GM19395 (cell line): ENCODE data around the gene TMEM178B.

ENCODE experiments used
- ATAC-seq: cut with Tn5 transposase; IDR thresholded peaks from one replicate; pipeline ENCODE4 v1.9.1; 2021; ENCODE audit warnings: mild to moderate bottlenecking, moderate library complexity; ENCODE audit not compliant: unreplicated experiment

The TMEM178B gene

DNA sequence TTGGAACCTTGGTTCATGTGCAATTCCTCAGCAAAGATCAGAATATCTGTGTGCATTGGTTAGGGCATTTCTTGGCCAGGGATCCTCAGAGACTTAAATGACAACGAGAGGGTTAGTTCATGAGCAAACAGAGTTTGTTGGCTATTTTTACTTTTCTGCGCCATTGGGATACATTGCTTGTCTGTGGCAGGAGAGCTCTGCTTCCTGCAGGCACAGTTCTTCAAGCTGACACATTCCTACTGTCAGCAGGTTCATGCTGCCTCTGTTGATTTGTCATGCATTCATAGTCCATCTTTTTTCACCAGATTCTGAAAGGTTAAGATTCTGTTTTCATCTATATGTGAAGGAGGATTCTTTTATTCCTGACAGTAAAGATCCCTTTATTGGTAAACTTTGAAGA lies 139.4 kb downstream of the TMEM178B start:
- no peak for ATAC-seq

DNA sequence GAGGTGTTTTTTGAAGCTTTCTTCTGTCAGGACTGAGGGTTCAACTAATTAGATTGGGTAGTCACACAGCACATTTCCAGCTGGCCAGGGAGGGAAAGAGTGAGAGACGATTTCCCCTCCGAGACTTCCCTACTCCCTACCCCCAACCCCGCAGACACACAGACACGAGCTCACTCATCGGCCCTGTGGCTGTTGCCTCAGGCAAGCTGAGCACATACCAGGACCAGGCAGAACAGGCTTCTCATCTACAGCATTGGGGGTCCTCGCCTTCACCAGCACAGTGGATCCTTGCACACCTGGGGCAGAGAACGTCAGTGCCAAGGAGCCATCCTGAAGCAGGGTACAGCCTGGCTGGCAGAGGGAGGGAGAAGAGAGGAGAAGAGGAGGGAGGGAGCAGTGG lies 144.1 kb downstream of the TMEM178B start:
- ATAC-seq = no peak

DNA sequence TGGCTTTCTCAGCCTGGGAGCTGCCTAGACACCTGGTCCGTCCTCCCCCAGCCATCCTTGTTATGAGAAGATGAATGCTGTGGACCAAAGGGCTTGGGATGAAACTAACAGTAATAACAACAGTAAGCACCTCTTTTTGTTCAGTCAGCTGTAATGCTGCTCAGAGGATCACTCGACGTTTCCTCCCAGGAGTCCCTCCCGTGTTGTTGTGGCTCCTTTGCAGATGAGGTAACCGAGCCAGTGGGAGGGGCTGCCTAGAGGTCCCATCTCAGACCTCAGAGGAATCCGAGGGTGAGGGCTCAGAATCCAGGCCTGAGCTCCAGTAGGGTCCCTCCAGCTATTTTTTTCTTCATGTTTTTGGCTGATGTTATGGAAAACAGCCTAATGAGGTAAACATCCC lies 145.1 kb downstream of the TMEM178B start:
- ATAC-seq = no peak

DNA sequence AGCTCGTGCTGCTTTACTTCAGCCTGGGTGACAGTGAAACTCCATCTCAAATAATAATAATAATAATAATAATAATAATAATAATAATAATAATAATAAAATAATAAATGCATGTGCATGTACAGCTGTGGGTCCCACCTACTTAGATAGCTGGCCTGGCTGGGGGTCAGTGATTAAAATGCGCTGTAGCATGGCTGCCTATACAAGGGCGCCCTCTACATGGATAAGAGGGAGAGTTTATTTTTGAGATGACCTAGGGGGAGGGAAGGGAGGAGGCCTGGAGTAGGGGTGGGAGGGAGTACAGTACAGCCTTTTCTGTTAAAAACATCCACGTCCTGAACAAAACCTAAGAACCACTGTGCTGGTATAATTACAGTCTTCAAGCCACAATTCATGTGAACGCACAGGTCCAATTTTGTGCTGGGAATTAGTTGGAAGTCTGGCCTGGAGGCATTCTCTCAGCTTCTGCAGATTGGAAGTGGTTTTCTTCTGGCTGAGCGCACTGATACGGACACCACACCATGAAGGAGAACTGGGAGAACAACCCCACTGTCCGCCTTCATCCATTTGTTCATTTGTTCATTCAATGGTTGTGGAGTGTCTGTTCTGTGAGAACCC lies 146.5 kb downstream of the TMEM178B start:
- ATAC-seq = no peak

DNA sequence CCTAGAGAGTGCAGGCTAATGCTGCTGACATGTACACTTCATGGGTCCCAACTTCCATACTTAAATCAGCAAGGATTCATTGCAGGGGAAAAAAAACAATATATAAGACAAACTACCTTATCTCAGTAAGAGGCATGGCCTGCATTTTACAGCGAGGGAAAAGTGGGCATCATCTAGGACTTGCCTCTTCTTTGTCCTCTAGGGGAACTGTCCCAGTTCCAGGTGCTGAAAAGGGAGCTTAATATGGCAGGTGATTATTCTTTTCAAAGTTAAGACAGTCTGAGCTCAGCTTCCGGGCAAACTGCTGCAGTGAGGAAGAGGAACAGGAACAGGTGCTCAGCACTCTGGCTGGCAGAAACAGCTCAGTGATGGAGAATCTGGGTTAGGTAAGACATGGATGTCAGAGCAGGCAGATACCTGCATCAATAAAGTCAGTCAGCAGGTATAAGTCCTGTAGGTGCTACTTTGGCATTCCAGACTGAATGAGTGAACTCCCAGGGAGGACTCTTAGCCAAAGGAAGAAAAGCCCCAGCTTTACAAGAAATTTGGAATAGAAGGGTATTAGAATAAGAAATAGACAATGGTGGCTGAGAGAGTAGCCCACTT lies 147.2 kb downstream of the TMEM178B start:
- ATAC-seq = no peak

DNA sequence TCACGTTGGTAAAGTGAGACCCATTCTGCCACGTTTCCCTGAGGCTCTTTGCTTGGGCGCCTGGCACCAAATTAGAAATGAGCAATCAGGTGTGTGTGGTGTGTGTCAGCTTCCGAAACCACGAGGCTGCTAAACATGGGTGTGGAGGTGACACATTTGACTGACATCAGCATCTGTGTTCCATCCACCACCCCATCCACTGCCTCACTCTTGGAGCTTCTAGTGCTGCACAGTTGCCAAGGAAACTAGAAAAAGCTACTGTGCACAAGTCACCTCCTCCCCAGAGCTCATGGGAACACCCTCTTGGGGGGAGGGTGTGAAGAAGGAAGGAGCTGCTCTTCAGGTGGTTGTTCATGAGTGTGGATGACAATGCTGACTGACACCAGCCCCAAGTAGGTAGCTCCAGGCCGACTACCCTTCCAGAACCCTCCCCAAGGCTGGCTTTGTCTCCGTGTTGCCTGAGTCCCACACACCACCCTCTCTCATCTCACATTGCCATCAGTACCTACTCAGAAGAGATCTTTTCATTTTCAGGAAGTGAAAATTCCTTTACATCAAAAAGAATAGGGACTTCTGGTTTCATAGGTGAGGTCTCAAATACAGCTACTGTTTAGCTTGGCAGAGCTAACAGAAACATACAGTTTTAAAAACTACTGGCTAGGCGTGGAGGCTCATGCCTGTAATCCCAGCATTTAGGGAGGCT lies 152.2 kb downstream of the TMEM178B start:
- no peak for ATAC-seq

DNA sequence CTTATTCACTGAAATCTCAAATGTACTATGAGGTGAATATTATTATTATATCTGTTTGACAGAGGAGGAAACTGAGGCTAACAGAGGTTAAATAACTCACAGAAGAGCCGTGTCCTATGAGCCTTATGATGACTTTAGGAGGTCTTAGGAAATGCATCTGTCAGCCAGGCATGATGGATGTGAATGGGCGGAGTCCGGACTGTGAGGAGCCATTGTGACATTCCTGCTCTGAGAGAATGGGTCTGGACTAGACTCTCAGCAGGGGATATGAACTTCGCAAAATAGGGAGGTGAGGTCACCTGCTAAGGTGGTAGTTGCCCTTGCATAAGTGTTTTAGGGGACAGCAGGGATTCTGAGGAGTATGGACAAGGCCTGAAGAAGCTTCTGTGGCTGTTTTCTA lies 153.6 kb downstream of the TMEM178B start:
- ATAC-seq = no peak

DNA sequence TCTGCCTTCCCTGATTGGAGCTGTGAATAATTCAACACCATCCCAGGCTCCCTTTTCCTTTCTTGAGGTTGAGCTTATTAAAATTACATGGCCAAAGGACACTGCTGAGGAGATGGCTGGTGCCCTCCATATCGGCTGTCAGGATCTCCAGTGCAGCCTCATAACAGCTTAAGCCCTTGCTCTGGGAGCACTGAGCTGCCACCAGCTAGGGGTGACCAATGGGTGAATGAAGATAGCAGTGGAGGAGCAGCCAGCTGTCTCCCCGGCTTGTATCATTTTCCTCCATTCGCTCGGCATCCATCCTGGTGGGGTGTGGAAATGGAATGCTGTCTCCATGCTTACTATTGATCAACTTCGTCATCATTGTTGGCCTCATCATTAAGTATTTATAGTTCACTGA lies 154.6 kb downstream of the TMEM178B start:
- no peak for ATAC-seq

DNA sequence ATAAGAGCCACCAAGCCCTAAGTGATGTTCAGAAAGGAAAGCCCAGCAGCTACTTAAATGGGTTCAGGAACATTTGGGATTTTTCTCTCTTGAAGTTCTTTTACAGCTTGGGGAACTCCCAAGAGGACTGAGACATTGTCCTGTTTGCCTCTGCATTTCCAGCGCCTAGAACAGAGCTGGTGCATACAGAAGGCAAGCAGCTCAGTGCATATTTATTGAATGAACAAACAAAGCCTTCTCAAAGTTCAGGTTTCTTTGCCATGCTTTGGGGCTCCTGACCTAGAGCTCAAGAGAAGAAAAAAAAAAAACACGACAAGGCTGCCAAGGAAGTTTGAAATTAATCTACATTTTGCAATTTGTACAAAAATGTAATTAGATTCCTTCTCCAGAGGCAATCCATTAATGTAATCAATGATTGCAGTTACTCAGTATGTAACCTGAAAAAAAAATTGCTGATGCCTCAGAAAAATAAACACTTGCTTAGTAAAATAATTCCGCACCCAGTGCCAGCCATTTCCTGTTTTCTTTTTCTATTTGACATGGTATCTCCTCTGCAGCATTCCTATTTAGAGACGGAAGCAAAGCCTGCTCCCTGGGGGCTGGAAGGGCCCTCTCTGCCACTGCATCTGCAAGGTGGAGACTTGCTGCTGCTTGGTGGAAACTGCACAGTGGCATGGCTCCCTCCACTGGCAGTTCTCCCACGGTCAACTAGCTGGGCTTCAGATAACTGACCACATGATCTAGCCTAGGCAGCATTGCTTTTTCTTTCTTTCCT lies 157.3 kb downstream of the TMEM178B start:
- no peak for ATAC-seq

DNA sequence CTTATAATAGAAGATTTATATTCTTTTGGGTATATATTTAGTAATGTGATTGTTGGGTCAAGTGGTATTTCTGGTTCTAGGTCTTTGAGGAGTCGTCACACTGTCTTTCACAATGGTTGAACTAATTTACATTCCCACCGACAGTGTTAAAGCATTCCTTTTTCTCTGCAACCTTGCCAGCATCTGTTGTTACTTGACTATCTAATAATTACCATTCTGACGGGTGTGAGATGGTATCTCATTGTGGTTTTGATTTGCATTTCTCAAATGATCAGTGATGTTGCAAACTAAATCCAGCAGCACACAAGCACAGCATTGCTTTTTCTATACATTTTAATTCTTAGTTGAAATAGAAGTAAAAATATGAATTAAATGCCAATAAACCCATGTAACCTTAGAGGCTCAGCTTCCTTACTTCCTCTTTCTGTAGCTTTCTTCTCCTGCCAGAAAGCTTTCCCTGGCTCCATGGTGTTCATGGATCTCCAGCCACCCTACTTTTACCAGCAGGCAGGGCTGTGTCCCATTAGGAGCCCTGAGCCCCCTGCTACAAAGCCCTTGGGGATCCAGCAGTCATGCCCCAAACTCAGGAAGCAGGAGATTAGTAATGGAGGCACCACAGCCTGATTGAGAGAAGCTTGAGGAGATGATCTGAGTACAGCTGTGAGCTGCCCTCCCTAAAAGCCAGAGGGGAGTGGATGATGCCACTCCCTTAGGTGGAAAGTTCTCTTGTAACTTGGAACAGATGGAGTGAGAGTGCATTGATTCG lies 158.6 kb downstream of the TMEM178B start:
- no peak for ATAC-seq

DNA sequence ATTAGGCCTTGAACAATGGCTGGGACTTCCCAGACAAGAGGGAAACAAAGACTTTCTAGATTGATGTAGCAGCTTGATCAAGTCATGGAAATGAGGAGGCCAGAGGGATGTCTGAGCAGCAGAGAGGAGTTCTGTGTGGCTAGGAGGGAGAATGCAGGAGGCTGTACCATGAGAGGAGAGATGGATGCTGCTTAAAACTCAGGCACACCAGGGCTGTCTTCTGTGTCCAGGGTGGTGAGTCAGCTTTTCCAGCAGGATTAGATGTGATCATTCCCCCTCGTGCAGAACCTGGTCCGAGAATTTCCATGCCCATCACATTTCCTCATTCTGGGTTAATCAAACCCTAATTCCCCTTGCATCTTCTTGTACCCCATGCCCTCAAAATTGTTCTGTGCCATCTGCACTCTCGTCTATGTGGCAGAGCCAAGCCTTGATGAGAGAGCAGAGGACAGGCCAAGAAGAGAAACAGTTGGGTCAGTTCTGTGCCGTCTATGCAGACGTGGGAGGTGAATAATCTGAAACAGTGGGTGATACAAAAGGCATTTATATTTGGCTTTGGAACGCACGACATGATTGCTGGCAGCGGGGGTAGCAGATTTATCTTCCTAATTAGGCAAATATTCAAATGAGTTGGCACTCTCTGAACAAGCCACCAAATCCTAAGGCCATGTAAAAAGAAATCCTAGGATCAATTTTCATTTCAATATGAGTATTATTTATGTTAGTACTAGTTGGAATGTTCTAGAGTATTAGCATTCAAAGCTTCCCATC lies 160.7 kb downstream of the TMEM178B start:
- no peak for ATAC-seq

DNA sequence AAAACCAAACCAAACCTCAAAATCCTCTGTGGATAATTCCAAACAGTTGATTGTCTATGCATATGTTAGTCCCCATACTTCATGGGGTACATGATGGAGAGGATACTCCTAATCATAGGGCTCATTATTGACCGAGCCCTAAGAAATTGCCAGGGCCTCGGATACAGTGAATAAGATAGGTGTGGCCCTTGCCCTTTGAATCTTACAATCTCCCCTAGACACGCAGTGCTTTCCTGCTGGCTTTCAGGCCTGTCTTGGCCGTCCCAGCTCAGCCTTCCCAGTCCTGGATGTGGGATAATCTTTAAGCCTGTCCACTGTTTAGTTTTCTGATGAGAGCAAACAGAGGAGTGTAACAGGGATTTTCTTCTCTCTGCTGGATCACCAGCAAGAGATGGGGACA lies 161.8 kb downstream of the TMEM178B start:
- ATAC-seq = no peak

DNA sequence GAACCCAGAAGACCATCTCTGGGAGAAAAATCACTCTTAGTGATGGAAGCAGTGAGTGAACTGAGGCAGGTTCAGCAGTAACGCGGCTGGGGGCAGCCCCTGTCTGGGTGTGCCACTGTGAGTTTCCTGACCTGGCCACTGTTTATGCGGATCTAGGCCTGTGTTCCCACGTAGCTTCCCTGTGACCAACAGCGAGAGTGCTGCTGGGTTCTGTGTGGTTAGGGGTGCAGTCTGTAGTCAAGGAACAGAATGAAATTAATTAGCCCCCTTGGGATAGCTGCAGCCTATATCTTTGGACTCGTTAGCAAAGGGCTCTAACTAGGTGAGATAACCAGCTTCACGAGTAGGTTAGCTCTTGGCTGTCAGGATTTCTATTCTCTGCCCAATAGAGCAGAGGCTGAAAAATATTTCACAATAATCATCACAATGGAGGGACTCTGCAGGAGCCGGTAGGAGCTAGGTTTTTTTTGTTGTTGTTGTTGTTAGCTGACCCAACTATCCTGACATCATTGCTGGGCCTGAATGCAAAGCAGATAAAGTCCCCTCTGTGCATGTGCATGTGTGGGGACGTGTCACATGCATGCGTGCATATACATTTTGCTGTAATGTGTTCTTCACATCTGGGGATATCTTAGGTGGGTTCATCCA lies 164.9 kb downstream of the TMEM178B start:
- no peak for ATAC-seq

DNA sequence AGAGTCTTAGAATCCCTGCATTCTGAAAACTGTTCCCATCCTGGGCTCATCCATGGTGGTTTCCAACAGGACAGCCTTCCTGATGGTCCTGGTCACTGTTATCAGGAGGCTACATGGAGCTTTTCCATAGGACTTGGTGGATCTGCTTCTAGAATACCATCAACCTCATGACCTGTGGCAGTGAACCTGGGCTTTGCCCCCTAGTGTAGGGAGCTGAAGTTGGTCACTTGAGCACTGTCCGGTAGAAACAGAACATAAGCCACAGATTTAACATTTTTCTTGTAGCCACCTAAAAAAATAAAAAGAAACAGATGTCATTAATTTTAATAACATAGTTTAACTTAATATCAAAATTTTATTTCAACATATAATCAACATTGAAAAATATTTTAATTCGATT lies 165.8 kb downstream of the TMEM178B start:
- ATAC-seq = no peak

DNA sequence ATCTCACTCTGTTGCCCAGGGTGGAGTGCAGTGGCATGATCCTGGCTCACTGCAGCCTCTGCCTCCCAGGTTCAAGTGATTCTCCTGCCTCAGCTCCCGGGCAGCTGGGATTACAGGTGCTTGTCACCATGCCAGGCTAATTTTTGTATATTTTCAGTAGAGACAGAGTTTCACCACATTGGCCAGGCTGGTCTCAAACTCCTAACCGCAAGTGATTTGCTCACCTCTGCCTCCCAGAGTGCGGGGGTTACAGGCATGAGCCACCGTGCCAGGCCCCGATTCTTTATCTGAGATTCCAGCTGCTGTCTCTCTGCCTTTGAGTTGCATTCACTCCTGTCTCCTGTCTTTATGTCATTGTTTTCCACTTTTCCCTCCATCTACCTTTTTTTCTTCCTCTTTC lies 168.7 kb downstream of the TMEM178B start:
- ATAC-seq = no peak

DNA sequence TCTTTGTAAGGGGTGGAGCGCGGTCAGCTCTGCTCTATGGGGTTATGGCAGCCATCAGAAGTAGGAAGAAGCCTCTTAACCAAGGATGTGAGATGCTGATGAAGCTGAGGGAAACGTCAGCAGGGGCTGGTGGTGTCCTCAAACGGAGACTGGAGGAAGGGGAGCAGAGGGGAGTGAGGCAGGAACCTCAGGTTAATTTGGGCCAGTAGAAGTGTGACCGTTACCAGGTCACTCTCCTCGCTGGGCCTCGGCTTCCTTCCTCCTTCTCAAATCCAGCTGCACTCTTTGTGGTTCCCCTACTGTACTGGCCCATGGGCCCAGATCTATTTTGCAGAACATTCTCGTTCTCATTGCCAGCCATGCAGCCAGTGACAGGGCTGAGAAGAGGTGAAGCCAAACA lies 169.5 kb downstream of the TMEM178B start:
- ATAC-seq = no peak

DNA sequence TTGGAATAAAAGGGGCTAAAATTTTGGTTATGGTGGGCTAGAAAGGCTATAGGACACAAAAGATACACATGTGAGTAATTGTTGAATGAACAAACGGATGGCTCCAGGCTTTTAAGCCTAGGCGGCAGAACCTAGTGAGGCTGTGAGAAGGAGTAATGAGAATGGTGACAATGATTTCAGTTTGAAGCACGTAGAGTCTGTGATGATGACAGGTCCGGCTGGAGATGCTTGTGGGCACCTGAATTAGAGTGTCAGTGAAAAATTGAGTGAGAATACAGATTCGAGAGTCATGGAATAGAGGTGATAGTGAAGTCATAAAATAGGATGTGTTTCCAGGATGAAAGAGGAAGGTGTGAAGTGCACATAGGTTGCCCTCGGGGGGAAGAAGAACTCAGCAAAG lies 170.6 kb downstream of the TMEM178B start:
- ATAC-seq = no peak

DNA sequence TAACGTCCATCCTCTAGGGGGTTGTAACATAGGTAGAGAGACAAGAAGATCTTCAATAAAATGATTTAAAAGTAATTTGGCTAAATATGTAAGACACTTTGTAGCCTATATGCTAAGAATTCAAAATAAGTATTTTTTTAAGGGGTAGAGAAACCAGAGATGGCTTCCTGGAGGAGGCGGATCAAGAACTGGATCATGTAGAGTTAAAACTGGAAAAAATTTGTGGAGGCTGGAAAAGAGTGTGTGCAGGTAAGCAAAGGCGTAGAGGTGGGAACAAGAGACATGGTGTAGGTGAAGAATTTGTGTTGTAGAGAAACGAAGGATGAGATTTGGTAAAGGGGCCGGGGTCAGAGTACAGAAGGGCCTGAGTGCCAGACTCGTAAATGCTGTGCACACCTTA lies 172.6 kb downstream of the TMEM178B start:
- ATAC-seq = no peak

DNA sequence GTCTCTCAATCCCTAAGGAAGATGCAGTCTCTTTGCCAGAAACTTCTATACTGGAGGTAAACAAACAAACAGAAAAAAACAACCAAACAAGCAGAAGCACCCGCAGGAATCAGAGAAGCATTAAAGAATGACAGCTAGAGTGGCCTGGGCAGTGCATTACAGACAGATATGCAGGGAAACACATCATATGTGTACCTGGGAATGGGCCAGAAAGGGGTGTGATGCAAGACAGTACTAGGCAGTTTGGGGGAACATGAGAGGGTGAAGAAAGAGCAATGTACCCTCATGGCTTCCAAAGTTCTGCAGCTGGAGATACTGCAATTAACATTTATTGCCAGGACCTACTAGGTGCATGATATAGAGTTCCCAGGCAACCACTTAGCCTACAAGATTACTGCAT lies 177.3 kb downstream of the TMEM178B start:
- no peak for ATAC-seq

DNA sequence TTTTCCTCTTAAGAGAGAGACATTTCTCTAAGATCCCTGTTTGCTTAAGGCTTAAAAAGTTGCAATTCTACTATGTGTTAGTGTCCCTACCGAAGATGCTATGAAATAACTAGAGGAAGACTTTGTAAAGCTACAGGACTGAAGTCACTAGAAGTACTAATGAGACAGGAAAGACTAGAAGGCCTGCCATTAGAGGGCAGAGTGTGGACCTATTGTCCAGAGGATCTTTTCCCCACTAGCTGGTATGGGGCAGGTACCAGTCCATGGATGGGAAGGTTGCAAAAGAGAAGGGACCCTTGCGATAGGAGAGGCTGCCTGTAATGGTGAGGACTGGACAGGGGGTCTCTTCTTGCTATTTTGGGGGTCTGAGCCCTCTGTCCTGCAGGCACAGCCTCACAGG lies 178.1 kb downstream of the TMEM178B start:
- no peak for ATAC-seq
